Measurements from ENCODE around the gene TTBK1.

The TTBK1 gene

DNA sequence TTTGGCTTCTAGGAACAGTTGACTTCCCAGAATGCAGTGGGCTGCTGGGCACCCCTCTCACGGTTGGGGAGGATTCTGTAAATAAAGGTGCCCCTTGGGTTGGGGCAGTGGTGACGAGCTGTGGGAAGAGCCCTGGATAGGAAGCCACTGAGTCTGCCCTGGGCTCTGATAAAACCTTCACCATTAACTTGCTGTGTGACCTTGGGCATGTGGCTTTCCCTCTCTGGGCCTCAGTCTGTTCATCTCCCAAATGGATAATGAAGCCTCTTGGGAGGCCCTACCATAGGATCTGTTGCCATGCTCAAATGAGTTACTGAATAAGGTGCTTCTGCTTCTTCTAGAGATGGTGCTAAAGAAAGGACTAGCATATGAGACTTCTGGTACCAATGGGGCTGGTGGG lies 61.6 kb downstream of the TTBK1 start:
- no peak for DNase-seq (ENCODE audit: low spot score)

DNA sequence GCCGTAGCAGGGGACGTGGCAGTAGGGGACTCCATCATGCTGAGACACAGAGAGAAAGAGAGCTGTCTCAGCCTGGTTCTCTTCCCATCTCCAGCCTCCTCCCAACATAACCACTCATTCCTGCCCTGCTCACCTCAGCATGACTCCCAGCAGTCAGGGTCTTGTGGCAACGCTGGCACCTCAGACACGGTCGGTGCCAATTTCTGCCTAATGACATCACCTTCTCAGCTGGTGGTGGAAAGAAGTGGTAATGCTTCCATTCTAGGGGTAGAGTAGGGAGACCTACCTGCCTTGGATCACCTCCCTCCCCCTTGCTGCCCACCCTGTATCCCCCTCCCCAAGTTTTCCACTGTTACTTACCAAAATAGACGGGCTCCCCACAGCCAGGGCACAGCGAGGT lies 62.8 kb downstream of the TTBK1 start:
- DNase-seq (ENCODE audit: low spot score): no peak

DNA sequence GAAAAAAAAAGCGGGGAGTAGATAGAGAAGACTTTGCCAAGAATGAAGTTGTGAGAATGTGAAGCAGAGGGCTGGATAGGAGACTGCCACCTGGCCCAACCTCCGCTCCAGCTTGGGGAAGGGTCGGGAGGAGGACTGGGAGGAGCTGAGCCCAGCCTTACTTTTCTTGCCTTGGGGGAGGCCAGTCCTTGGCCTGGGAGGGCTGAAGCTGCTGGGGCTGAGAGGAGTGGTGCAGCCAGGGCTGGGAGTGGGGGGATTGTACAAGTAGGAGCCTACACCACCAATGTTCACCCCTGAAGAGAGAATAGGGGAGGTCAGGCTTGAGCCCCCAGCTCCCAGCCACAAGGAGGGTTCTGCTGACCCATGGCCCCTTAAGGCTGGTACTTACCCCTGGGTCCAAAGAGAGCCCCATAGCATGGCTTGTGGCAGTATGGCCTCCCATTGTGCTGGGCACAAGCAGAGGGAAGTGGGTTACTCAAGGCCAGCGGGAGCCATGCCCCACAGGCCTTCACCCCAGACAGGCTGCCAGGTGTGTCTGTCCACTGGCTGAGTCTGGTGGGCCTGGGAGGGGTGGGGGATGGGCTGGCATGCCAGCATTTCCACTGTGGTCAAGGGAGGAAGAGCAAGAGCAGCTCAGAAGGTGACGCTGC lies 64.3 kb downstream of the TTBK1 start:
- no peak for DNase-seq (ENCODE audit: low spot score)

DNA sequence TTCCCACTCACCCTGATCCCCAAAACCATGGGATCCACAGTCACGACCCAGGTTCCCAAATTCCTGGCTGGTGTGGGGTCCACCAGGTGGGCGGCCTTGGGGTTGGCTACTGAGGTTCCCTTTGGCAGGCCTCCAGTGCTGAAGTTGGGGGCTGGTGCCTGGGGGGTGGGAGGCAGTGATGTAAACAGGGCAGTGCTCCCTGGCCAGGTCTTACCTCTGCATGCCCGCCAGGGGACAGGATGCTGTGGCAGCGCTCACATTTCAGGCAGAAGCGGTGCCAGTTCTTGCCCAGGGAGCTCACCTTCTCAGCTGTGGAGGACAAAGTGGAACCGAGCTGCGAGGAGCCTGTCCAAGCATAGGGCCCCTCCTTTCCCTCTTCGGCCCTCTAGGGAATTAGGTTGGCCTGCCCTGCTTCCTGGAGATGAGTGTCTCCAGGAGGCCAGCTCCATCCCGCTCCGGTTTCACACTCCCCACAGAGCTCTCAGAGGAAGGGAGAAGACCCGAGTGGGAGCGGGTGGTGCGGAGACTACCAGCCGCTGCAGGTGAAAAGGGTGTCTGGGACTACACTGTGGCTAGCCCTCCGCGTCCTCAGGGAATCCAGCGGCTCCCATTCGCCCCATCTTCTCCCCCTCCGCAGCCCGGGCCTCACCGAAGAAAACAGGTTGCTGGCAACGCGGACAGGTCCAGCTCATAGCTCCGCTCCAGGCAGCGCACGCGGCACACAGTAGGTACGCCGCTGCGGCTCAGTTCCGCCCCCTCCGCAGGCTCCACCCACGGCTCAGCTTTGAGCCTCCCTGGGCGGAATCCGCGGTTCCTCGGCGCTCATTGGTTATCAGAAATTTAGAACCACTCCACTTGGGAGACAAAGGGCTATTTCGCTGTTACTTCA lies 65.1 kb downstream of the TTBK1 start, which contains the start of gene CRIP3:
TSS of gene CRIP3 (minus strand) at position 726 of the 889 bp plus-strand sequence. CDS start at position 692, 34 bp downstream.
- DNase-seq (ENCODE audit: low spot score): peak; percentile 70

DNA sequence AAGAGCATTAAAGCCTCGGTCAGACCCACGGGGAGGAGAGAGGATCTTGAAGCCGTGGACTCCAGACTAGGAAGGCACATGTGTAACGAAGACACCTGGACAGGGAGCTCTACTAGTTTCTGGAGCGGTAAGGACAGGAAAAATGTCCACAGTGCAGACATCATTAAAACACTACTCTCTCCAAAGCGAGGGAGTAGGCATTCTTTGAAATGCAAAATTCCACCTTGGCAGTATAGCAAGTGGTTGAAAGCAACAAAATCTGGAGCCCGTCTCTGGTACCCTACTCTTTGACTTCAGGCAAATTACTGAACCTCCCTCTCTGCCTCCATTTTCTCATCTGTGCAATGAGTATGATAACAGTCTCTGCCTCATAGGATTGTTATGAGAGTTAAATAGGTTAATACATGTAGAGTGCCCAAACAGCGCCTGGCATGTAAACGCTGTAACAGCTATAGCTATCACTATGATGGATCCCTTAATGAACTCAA lies 65.8 kb downstream of the TTBK1 start:
- no peak for DNase-seq (ENCODE audit: low spot score)

DNA sequence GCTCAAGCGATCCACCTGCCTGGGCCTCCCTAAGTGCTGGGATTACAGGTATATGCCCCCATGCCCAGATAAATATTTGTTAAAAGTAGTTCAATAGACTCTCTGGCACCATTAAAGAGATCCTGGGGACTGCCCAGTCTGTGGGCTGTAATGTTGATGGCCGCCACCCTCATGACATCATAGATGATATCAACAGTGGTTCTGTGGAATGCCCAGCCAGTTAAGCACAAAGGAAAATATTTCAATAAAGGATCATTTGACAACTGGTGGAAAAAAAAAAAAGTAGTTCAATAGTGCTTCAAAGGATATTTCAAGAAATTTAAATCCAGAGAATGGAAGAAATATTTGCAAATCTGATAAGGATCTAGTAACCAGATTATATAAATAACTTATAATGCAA lies 66.9 kb downstream of the TTBK1 start:
- no peak for DNase-seq (ENCODE audit: low spot score)

DNA sequence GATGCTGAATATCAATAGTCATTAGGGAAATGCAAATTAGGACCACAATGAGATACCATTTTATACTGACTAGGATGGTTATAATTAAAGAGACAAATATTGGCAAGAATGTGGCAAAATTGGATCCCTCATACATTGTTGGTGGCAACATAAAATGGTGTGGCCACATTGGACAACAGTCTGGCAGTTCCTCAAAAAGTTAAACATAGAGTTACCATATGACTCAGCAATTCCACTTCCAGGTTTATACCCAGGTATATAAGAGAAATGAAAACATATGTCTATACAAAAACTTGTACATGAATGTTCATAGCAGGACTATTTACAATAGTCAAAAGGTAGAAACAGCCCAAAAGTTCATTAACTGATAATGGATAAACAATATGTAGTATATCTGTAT lies 67.3 kb downstream of the TTBK1 start:
- no peak for DNase-seq (ENCODE audit: low spot score)

DNA sequence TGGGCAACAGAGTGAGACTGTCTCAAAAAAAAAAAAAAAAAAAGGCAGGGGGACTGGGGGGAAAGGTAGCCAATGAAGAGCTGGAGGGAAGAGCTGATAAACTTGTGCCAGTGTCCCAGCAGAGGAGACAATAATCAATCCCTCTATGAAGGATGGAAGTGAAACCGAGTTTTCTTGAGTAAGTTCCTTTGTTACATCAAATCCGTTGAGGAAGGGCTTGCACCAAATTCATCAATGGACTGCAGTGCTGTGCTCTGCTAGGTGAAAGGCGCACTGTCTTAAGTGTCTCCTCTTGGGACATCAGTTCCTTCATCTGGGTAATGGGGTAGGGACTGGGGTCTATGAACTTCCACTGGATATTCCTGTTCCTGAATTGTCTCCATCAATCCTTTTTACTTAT lies 68.4 kb downstream of the TTBK1 start:
- DNase-seq (ENCODE audit: low spot score): no peak

DNA sequence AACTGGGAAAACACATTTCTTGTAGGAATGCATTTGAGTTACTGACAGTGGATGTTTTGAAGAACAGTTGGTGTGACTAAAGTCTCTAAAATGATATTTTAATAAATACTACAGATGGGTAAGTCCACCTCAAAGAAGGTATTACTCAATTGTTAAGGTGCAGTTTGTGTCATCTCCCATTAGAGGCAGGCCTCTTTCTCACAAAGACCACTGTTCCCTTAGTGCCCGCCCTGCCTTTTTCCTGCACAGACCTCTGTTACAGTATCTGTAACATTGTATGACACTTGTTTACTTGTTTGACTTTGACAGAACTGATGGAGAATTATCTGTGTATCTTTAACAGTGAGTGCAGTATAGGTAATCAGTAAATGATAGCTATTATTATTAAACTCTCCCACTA lies 70.5 kb downstream of the TTBK1 start:
- no peak for DNase-seq (ENCODE audit: low spot score)

DNA sequence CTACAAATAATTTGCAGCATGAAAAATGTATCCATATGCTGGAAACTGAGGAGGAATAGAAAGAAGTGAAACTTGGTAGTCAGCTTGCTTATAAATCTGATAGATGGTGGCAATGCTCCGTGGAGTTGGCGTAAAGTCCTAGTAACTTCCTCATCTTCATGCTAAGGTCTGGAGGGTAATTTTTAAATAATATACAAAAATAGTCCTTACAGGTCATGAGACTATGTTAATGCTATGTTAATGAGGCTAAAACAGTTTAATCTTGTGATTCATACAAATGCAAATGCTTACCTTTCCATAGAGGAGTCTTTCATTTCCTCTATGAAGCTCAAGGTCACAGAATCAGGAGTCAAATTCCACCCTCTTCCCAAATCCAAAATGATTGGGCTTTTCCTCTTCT lies 74.7 kb downstream of the TTBK1 start:
- DNase-seq (ENCODE audit: low spot score): no peak

DNA sequence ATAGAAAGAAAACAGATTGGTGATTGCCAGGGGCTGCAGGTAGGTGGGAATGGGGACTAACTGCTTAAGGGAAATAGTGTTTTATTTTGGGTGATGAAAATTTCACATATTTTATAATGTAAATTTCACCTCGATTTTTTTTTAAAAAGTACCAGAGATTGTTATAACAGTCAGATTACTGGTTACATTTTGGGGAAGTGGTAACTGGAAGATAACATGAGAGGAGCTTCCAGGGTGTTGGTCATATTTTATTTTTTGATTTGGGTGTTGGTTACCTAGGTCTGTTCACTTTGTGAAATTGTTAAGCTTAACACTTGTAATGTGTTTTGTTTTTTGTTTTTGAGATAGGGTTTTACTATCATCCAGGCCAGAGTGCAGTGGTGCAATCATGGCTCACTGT lies 82.6 kb downstream of the TTBK1 start:
- DNase-seq (ENCODE audit: low spot score): no peak

DNA sequence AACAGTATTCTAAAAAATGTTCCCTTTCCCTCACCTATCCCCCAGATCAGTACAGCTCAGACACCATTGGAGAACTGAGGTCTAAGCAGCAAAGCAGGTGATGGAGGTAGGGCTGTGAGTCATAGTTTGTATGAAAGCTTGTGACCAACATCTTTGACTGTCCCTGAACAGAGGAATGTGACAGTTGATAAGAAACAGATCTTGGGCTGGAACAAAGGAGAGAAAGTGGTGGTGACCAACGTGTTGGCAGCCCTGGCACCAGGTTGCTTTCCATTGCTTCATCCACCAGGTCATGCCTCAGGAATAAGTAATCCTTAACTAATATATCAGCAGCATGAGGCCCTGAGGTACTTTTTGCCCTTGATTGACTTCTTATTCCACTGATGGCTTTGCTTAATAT lies 85.2 kb downstream of the TTBK1 start:
- no peak for DNase-seq (ENCODE audit: low spot score)

DNA sequence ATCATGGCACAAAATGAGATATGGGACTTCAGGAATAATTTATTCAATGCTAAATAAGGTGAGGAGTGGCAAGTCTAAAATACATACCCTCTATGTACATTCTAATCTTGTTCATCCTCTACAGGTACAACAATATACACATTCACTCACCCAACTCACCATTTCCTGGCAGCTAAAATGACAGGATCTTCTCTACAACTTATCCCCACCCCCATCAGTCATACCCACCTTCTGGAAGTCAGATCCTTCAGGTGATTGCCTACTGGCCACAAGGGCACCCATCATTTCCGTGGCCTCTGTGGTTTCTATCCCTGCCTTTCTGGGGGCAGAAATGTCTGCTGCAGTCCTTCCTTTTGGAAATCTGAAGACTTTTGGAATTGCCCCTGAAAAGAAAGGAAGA lies 88.2 kb downstream of the TTBK1 start:
- no peak for DNase-seq (ENCODE audit: low spot score)

DNA sequence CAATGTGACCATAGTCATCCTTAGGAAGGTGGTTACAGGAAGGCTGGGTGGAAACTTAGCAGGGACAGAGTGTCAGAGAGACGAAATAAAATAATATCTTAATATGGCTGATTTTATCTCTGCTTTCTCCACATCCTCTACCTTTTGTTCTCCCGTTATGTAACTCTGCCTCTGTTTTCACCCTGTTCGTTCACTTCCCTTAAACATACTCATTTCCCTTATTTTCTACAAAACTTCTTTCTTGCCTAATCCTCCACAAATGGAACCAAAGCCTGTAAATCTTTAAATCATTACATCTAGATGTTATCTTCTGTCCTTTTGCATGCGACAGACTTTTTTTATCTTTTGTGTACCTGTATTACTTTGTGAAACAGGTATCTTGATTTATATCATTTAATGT lies 88.6 kb downstream of the TTBK1 start:
- no peak for DNase-seq (ENCODE audit: low spot score)

DNA sequence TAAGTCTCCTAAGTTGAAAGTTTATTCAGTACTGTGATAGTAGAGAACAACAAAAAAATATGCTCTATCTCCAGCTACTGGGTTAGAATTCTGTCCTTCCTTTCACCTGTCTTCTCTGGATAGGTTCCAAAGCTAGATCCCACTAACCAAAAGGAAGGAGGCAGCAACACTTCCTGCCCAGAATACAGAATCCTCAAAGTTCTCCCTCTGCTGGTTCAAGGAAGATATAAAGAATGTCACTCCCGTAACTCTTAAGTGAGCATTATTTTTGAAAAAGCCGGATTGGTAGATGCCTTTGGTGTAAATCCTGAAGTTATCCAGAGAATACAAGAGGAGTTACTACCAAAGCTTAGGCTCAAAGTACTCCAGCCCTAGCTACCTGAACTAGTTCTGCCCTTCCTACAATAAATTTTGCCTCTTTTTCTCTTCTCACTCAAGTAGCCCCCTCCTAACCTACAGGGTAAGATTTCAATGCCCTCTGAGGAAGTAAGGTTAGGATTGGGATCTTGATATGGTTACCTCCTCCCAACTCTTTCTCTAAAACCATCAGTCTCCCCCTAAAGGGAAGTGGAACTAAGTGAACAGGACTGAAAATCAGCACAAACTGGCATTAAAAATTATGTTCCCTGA lies 91.3 kb downstream of the TTBK1 start:
- DNase-seq (ENCODE audit: low spot score): peak; percentile 64

DNA sequence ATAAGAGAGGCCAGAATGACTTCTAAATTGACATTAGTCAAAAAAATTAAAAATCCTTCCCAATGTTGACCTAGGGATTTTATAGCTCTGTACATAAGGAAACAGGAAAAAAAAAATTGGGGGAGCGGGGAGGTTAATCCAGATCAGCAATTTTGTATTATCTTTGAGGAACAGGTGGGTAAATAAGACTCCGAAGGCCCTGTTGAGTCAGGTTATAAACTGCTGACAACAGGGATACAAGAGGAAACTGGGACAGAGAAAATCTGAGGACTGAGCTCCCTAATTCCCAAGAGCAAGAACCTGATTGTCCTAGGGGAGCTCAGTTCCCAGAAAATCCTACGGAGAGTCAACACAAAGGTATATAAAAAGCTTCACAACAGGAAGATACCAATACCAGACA lies 92.2 kb downstream of the TTBK1 start:
- no peak for DNase-seq (ENCODE audit: low spot score)

DNA sequence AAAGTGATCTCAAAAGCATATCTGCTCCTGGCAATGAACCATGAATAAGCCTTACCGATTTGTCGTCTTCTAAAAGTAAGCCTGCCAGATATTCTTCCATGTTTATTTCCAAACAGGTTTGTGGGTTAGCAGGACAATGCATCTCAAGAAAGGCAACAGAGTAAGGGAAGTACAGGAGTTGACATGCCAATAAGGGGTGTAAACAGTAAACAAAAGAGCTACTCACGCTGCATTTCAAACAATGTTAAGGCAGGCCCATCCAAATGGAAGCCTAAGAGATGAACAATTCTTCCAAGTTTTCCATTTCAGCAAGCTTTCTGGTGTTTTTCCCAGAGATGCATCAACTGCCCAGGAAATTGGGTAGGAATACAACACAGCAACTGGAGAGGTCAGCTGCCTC lies 93.1 kb downstream of the TTBK1 start:
- DNase-seq (ENCODE audit: low spot score): no peak

All from AG20443 (cell line).